Sigmoid colon (tissue), 7 donors: Measurements from ENCODE around the gene NKIRAS1. TPM values are rescaled to one million over a fixed set of nuclear protein-coding genes. Genes with fewer than 3 reads are reported as not detected.
"Not testable (repeated sequence)": the region's sequence is repeated elsewhere in the genome, so short reads cannot be mapped to it uniquely, and the experiment has no call there.

Source experiments
- DNase-seq: peaks from one replicate; pipeline ENCODE4 v3.0.0-alpha.2; 2019
- H3K27ac ChIP-seq, 4 donors: fragments of 200-600 bp; sonication (generic); one replicate each; pipeline ENCODE4 v1.5.1; 2016 to 2019; ENCODE audit warnings: mild to moderate bottlenecking in 1 of 4
- H3K27me3 ChIP-seq, 3 donors: fragments of 200-600 bp; sonication (generic); one replicate each; pipeline ENCODE4 v1.5.1; 2019; ENCODE audit warnings: mild to moderate bottlenecking in 1 of 3
- H3K36me3 ChIP-seq, 4 donors: fragments of 200-600 bp; sonication (generic); one replicate each; pipeline ENCODE4 v1.5.1; 2016 to 2019
- H3K4me1 ChIP-seq, 4 donors: fragments of 200-600 bp; sonication (generic); one replicate each; pipeline ENCODE4 v1.5.1; 2017 to 2019
- H3K4me3 ChIP-seq, 4 donors: fragments of 200-600 bp; sonication (generic); one replicate each; pipeline ENCODE4 v1.5.1; 2017 to 2019; ENCODE audit warnings: mild to moderate bottlenecking in 2 of 4, moderate library complexity in 1 of 4
- H3K9me3 ChIP-seq, 4 donors: fragments of 200-600 bp in 3 of 4; sonication (generic) in 3 of 4; one replicate each; pipeline versions ENCODE4 v1.5.1 to v1.6.1; 2013 to 2019
- EP300 ChIP-seq, 4 donors: sonication (generic); formaldehyde crosslinking; IDR thresholded peaks; one replicate each; pipeline ENCODE4 v1.6.1; 2017; ENCODE audit warnings: antibody characterized with exemption in 4 of 4
- POLR2A ChIP-seq, 2 donors: fragments of 450-650 bp; IDR thresholded peaks; one replicate each; pipeline ENCODE4 v1.6.1; 2016; ENCODE audit warnings: antibody characterized with exemption in 2 of 2, mild to moderate bottlenecking in 2 of 2, moderate library complexity in 2 of 2
- POLR2AphosphoS5 ChIP-seq, 4 donors: sonication (generic); formaldehyde crosslinking; IDR thresholded peaks; one replicate each; pipeline ENCODE4 v1.6.1; 2017; ENCODE audit warnings: antibody characterized with exemption in 4 of 4
- WGBS, 2 donors: extraction: QIAGEN DNeasy Blood & Tissue Kit; methylation state at CpG; one replicate each; pipeline ENCODE4 v1.1.7; 2013; 5-methylcytosine and 5-hydroxymethylcytosine counted together
- intact Hi-C: fragments of 100-400 bp; cut with DNase I; formaldehyde crosslinking; loops from one replicate; pipeline ENCODE4 v1.15.1; 2023
- polyA plus RNA-seq, 3 donors: library from polyadenylated mRNA; stranded (reverse); fragments of 200-250 nt; gene quantifications; one replicate each; pipeline ENCODE4 v1.2.3, GENCODE V29; 2013
- total RNA-seq, 4 donors: library from RNA; depleted of rRNA; stranded (reverse); fragments of >200 nt; gene quantifications; one replicate each; pipeline ENCODE4 v1.1.0, GENCODE V29; 2016
- TF ChIP-seq, protein P1 (sequence below), 4 experiments: fragments of 450-650 bp in 3 of 4; fragments of 200-600 bp in 1 of 4; IDR thresholded peaks; one replicate each; pipeline ENCODE4 v1.5.1; 2016 to 2019; ENCODE audit warnings: antibody characterized with exemption in 4 of 4, mild to moderate bottlenecking in 3 of 4, moderate library complexity in 2 of 4
- donor health status: healthy with polysubstance abuse.
- donor health status: Bipolar disorder and iron deficiency.
- donor health status: healthy.

The NKIRAS1 gene
- total and polyA plus RNA-seq, 7 donors = 4.2 to 29.3 (median 21.6) TPM

DNA sequence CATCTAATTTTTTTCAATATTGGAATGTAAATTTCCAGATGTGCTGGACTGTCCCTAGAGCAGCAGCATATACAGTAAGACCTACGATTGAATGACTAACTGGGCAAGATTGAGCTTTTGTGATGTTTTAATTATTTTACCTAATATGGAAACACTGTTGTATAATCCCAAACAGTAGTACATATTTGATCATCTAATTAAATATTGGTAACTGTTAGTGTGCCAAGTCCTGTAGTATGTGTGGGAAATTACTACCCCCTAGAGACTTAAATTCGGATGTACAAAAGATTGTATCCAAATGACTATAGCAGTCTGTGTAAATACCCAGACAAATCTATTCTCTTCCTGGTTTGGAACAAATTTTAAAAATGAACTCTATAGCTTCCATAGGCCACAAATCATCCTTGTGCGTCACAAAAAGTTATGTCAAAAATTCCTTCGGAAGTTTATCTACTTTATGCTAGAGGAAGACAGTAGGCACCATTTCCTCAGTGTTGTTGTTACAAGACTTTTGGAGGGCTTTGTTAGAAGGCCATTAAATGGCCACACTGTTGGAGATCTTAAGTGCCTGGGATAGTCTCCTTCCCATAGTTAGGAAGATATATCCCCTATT is 41.6 kb downstream of the NKIRAS1 start:
- H3K4me1 ChIP-seq = peaks cover 0 to 40% (median 32%) of the 10 kb centered on the region in 4 donors
- DNase-seq = no peak

DNA sequence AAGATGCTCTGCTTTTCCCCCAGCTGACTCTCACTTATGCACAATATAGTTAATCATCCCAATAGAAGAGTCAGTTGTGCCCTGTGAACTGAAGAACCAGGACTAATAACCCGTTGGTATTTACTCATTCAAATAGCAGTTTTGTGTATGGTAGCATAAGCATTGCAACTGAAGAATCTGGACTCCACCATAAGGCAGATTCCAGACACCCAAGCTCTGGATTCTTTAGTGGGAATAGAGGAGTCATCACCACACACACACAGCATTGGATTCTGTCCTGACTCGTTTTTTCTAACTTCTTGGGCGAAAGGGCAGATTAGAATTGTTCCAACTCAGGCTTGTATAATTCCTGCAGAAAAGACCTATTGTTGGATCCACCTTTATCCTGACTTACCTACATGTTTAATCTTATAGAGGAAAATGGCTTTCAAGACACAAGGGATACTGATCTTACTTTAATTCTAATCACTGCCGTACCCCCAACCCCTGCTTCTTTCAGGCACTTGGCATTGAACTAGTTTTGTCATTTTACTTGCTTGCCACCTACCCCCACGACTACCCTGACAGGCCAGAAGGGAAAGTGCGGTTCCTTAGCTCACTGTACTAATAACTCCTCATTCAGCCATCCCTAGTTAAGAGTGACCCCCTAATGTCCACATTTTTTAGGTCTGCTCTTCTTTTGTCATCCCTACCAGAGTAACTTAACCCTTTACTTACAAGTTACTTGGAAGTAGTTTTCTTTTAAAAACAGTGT is 42.3 kb downstream of the NKIRAS1 start:
- TF ChIP-seq EP300 (IDR thresholded peaks at IDR 0.05) (no peak), POLR2A (IDR thresholded peaks at IDR 0.05) (no peak), POLR2AphosphoS5 (IDR thresholded peaks at IDR 0.05) (no peak)
- TF ChIP-seq, protein P1, sequence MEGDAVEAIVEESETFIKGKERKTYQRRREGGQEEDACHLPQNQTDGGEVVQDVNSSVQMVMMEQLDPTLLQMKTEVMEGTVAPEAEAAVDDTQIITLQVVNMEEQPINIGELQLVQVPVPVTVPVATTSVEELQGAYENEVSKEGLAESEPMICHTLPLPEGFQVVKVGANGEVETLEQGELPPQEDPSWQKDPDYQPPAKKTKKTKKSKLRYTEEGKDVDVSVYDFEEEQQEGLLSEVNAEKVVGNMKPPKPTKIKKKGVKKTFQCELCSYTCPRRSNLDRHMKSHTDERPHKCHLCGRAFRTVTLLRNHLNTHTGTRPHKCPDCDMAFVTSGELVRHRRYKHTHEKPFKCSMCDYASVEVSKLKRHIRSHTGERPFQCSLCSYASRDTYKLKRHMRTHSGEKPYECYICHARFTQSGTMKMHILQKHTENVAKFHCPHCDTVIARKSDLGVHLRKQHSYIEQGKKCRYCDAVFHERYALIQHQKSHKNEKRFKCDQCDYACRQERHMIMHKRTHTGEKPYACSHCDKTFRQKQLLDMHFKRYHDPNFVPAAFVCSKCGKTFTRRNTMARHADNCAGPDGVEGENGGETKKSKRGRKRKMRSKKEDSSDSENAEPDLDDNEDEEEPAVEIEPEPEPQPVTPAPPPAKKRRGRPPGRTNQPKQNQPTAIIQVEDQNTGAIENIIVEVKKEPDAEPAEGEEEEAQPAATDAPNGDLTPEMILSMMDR (IDR thresholded peaks at IDR 0.05) = no peak
- Histone ChIP-seq H3K4me3 (no peak overlapping the region), H3K4me1 (peaks cover 0 to 38% (median 33%) of the 10 kb centered on the region in 4 donors), H3K9me3 (no peaks in the 10 kb centered on the region), H3K27me3 (no peaks in the 10 kb centered on the region), H3K27ac (no peak overlapping the region), H3K36me3 (no peaks in the 10 kb centered on the region)
- no peak for DNase-seq
- intact Hi-C loops = no loop called here
- 74 to 85% methylated on average over 6 of the region's 6 CpGs for WGBS, 2 donors

More for the DNA sequence above, 41.6 kb downstream of the NKIRAS1 start:
- 83 to 84% methylated on average over 4 of the region's 4 CpGs for WGBS, 2 donors
- Histone ChIP-seq H3K27ac (no peak overlapping the region), H3K27me3 (no peaks in the 10 kb centered on the region), H3K36me3 (no peaks in the 10 kb centered on the region), H3K4me3 (no peak overlapping the region), H3K9me3 (no peaks in the 10 kb centered on the region)
- TF ChIP-seq POLR2AphosphoS5 (IDR thresholded peaks at IDR 0.05) (no peak), POLR2A (IDR thresholded peaks at IDR 0.05) (no peak), EP300 (IDR thresholded peaks at IDR 0.05) (no peak)
- TF ChIP-seq, protein P1 (IDR thresholded peaks at IDR 0.05) = no peak
- intact Hi-C loops = no loop called here

DNA sequence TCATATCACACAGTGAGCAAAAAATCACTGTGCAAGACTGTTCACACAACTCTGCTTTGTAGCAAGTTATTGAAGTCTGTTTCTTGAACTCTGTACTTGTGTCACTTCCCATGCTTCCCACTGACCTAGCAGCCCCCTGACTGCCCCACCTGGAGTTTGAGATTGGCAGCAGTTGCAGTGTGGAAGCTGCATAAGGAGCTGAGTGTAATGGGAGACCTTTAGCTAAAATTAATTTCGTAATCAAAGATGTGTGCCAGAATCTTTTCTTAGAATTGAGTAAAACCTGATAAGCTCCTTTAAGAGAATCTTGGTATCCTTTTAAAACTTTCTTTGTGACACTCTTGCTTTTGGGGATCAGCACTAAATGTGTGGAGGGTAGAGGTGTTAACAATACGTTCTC is 42.8 kb downstream of the NKIRAS1 start:
- no peak overlapping the region for H3K27ac ChIP-seq
- intact Hi-C loops = no loop called here
- H3K4me1 ChIP-seq = peaks cover 0 to 38% (median 33%) of the 10 kb centered on the region in 4 donors
- TF ChIP-seq, protein P1 (IDR thresholded peaks at IDR 0.05) = no peak
- no peak for TF ChIP-seq EP300 (IDR thresholded peaks at IDR 0.05)
- TF ChIP-seq POLR2AphosphoS5 (IDR thresholded peaks at IDR 0.05) = no peak
- TF ChIP-seq POLR2A (IDR thresholded peaks at IDR 0.05) = no peak
- no peaks in the 10 kb centered on the region for H3K36me3 ChIP-seq
- WGBS, 2 donors = 91 to 95% methylated on average over 2 of the region's 2 CpGs
- no peak for DNase-seq
- no peaks in the 10 kb centered on the region for H3K9me3 ChIP-seq
- no peak overlapping the region for H3K4me3 ChIP-seq
- no peaks in the 10 kb centered on the region for H3K27me3 ChIP-seq

DNA sequence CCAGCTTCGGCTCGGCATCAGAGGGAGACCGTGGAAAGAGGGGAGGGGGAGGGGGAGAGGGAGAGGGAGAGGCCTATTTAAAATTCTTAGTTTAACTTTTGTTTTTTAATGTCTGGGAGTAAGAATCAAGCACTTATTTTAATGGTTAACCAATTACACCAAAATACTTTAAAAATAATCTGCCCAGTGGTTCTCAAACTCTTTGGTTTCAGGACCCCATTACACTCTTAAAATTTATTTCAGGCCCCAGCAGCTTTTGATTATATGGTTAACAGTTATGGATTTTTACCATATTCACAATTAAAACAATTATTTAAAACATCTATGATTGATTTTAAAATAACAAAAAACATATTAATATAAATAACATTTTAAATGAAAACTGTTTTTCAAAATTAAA is 44.5 kb downstream of the NKIRAS1 start:
- no peak for DNase-seq
- Histone ChIP-seq H3K4me3 (no peak overlapping the region), H3K9me3 (no peaks in the 10 kb centered on the region), H3K27ac (no peak overlapping the region), H3K27me3 (no peaks in the 10 kb centered on the region), H3K36me3 (no peaks in the 10 kb centered on the region), H3K4me1 (peaks cover 0 to 37% (median 31%) of the 10 kb centered on the region in 4 donors)
- 98% methylated on average over 3 of the region's 3 CpGs for WGBS, 2 donors
- TF ChIP-seq, protein P1 (IDR thresholded peaks at IDR 0.05) = no peak
- TF ChIP-seq POLR2AphosphoS5 (IDR thresholded peaks at IDR 0.05) (no peak), EP300 (IDR thresholded peaks at IDR 0.05) (no peak), POLR2A (IDR thresholded peaks at IDR 0.05) (no peak)
- intact Hi-C loops = no loop called here

DNA sequence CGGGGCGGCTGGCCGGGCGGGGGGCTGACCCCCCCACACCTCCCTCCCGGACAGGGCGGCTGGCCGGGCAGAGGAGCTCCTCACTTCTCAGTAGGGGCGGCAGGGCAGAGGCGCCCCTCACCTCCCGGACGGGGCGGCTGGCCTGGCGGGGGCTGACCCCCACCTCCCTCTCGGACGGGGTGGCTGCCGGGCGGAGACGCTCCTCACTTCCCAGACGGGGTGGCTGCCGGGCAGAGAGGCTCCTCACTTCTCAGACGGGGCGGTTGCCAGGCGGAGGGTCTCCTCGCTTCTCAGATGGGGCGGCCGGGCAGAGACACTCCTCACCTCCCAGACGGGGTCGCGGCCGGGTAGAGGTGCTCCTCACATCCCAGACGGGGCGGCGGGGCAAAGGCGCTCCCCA is 45.4 kb downstream of the NKIRAS1 start:
- DNase-seq, H3K36me3 ChIP-seq, H3K27me3 ChIP-seq, H3K9me3 ChIP-seq, H3K4me3 ChIP-seq, intact Hi-C loops, H3K27ac ChIP-seq: not testable (repeated sequence)
- WGBS, 2 donors = 95 to 97% methylated on average over 34 of the region's 34 CpGs
- peaks cover 0 to 30% (median 28%) of the 10 kb centered on the region in 4 donors for H3K4me1 ChIP-seq

DNA sequence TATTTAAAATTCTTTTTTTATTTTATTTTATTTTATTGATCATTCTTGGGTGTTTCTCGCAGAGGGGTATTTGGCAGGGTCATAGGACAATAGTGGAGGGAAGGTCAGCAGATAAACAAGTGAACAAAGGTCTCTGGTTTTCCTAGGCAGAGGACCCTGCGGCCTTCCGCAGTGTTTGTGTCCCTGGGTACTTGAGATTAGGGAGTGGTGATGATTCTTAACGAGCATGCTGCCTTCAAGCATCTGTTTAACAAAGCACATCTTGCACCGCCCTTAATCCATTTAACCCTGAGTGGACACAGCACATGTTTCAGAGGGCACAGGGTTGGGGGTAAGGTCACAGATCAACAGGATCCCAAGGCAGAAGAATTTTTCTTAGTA is 46.1 kb downstream of the NKIRAS1 start:
- DNase-seq, intact Hi-C loops, H3K9me3 ChIP-seq, H3K27ac ChIP-seq, H3K36me3 ChIP-seq, H3K27me3 ChIP-seq, H3K4me3 ChIP-seq: not testable (repeated sequence)
- peaks cover 0 to 36% (median 33%) of the 10 kb centered on the region in 4 donors for H3K4me1 ChIP-seq
- 91 to 98% methylated on average over 1 of the region's 5 CpGs for WGBS, 2 donors
